Endothelial cell of umbilical vein (primary cell): Measurements from ENCODE around the gene GSN. TPM values are rescaled to one million over a fixed set of nuclear protein-coding genes. Genes with fewer than 3 reads are reported as not detected.

ENCODE experiments used
- BruUV-seq: library from RNA; stranded (reverse); fragments of 400-500 nt; replicated peaks from 2 replicates; lab custom pipeline; 2021; lab: Mats Ljungman, UMichigan
- CTCF ChIA-PET: fragments of 300-600, 350-600 bp; sonication (Branson Sonifier 250); formaldehyde crosslinking; loops from one replicate; lab custom pipeline; 2021; ENCODE audit warnings: antibody characterized with exemption, inconsistent platforms; lab: Charles Lee
- POLR2A ChIA-PET: fragments of 300-600, 350-600 bp; sonication (Branson Sonifier 250); formaldehyde crosslinking; loops from one replicate; lab custom pipeline; 2021; ENCODE audit warnings: antibody characterized with exemption, inconsistent platforms; lab: Charles Lee
- DNase-seq: peaks from one replicate; pipeline ENCODE4 v3.0.0-alpha.2; 2011; ENCODE audit warnings: low read depth, low spot score
- FAIRE-seq: peaks from 2 replicates; lab custom pipeline; 2011; peaks lifted over from hg19 to GRCh38; lab: Jason Lieb, UNC
- H2AFZ ChIP-seq: 2 replicates; pipeline ENCODE4 v1.6.0; 2012; ENCODE audit warnings: low read depth, low read length, control low read depth, inconsistent platforms
- H3K27ac ChIP-seq: 2 replicates; pipeline ENCODE4 v1.5.1; 2011; ENCODE audit warnings: low read depth, mild to moderate bottlenecking, control low read depth, low read length, moderate library complexity; ENCODE audit not compliant: insufficient read depth
- H3K27me3 ChIP-seq, 2 experiments: 2 replicates each; pipeline versions ENCODE4 v1.6.0 to v1.6.1; 2011; ENCODE audit warnings: low read length in 2 of 2, mixed read lengths in 1 of 2; ENCODE audit not compliant: control insufficient read depth in 2 of 2, insufficient read depth in 2 of 2
- H3K36me3 ChIP-seq, 2 experiments: 2 replicates in 1 of 2; 3 replicates in 1 of 2; pipeline ENCODE4 v1.5.1; 2011; ENCODE audit warnings: low read length in 2 of 2, mild to moderate bottlenecking in 1 of 2, moderate library complexity in 1 of 2; ENCODE audit not compliant: control insufficient read depth in 2 of 2, insufficient read depth in 2 of 2; ENCODE audit errors: extremely low read depth in 1 of 2
- H3K4me1 ChIP-seq: 3 replicates; pipeline ENCODE4 v1.5.1; 2011; ENCODE audit warnings: mild to moderate bottlenecking, low read length; ENCODE audit not compliant: control insufficient read depth, insufficient read depth; ENCODE audit errors: extremely low read depth
- H3K4me2 ChIP-seq: 2 replicates; pipeline ENCODE4 v1.6.1; 2011; ENCODE audit warnings: low read length, control low read depth, mixed read lengths; ENCODE audit not compliant: insufficient read depth
- H3K4me3 ChIP-seq, 3 experiments: fragments of 200-600 bp in 1 of 3; sonication (generic), shearing (Covaris generic) in 1 of 3; replicated peaks in 1 of 3; 2 replicates each; pipeline ENCODE4 v1.5.1; 2011 to 2016; ENCODE audit warnings: control low read depth in 3 of 3, low read length in 3 of 3, mild to moderate bottlenecking in 2 of 3, inconsistent platforms in 1 of 3, low read depth in 1 of 3, moderate library complexity in 1 of 3; ENCODE audit not compliant: insufficient read depth in 1 of 3
- H3K79me2 ChIP-seq: 2 replicates; pipeline ENCODE4 v1.6.0; 2012; ENCODE audit warnings: low read length, inconsistent platforms; ENCODE audit not compliant: control insufficient read depth, insufficient read depth
- H3K9ac ChIP-seq: replicated peaks from 2 replicates; pipeline ENCODE3; 2011; ENCODE audit warnings: low read length, control low read depth; ENCODE audit not compliant: insufficient read depth; ENCODE audit errors: extremely low read depth
- H3K9me1 ChIP-seq: replicated peaks from 3 replicates; pipeline ENCODE4 v1.6.0; 2011; ENCODE audit warnings: mild to moderate bottlenecking, low read length; ENCODE audit not compliant: control insufficient read depth, insufficient read depth; ENCODE audit errors: extremely low read depth
- H3K9me3 ChIP-seq: replicated peaks from 2 replicates; pipeline ENCODE4 v1.5.1; 2012; ENCODE audit warnings: low read length, inconsistent platforms; ENCODE audit not compliant: control insufficient read depth, insufficient read depth
- H4K20me1 ChIP-seq: replicated peaks from 2 replicates; pipeline ENCODE3; 2011; ENCODE audit warnings: mild to moderate bottlenecking, low read length; ENCODE audit not compliant: control insufficient read depth, insufficient read depth; ENCODE audit errors: extremely low read depth
- CTCF ChIP-seq, 2 donors: IDR thresholded peaks; 1 replicate in 1 of 2; 2 replicates in 1 of 2; pipeline ENCODE4 v1.5.1; 2011; ENCODE audit warnings: low read length in 2 of 2, mild to moderate bottlenecking in 2 of 2, moderate library complexity in 2 of 2, control low read depth in 1 of 2, inconsistent platforms in 1 of 2, low read depth in 1 of 2; ENCODE audit not compliant: insufficient read depth in 1 of 2; ENCODE audit errors: extremely low read depth in 1 of 2
- EZH2 ChIP-seq: IDR thresholded peaks from 2 replicates; pipeline ENCODE4 v1.6.1; 2012; ENCODE audit warnings: borderline replicate concordance, low read depth, mild to moderate bottlenecking, moderate library complexity, low read length, inconsistent platforms; ENCODE audit not compliant: severe bottlenecking
- FOS ChIP-seq: IDR thresholded peaks from 2 replicates; pipeline ENCODE4 v1.6.1; 2011; ENCODE audit warnings: mild to moderate bottlenecking, low read length, moderate library complexity, borderline replicate concordance; ENCODE audit not compliant: insufficient read depth
- GATA2 ChIP-seq: IDR thresholded peaks from 2 replicates; pipeline ENCODE4 v1.7.0; 2011; ENCODE audit warnings: low read depth, mild to moderate bottlenecking, moderate library complexity, mixed read lengths, low read length; ENCODE audit not compliant: insufficient read length, insufficient read depth
- JUN ChIP-seq: IDR thresholded peaks from 2 replicates; pipeline ENCODE4 v1.6.1; 2011; ENCODE audit warnings: borderline replicate concordance, low read depth; ENCODE audit not compliant: insufficient read length, insufficient read depth
- MAX ChIP-seq: IDR thresholded peaks from 2 replicates; pipeline ENCODE4 v1.6.1; 2011; ENCODE audit not compliant: insufficient read depth, insufficient read length
- MYC ChIP-seq: IDR thresholded peaks from one replicate; pipeline ENCODE4 v1.6.1; 2011; ENCODE audit warnings: mild to moderate bottlenecking, low read depth, low read length
- POLR2A ChIP-seq: IDR thresholded peaks from 2 replicates; pipeline ENCODE4 v1.6.1; 2012; ENCODE audit warnings: low read depth, mild to moderate bottlenecking, control low read depth, low read length
- POLR2AphosphoS5 ChIP-seq: IDR thresholded peaks from 2 replicates; pipeline ENCODE4 v1.6.1; 2012; ENCODE audit warnings: low read depth, mild to moderate bottlenecking, control low read depth, low read length, moderate library complexity; ENCODE audit not compliant: insufficient read depth
- dilution Hi-C: fragments of 300-500 bp; cut with MboI; formaldehyde crosslinking; loops from one replicate; pipeline ENCODE4 v1.15.0; 2019; ENCODE audit warnings: low sequenced_read_pairs; ENCODE audit not compliant: extremely low pct_ligation_motif_present
- intact Hi-C: fragments of 100-400 bp; cut with micrococcal nuclease; formaldehyde crosslinking; loops from one replicate; pipeline ENCODE4 v1.10.0; 2022
- polyA plus RNA-seq, 4 experiments: library from polyadenylated mRNA; depleted of rRNA in 3 of 4; stranded (reverse) in 3 of 4; unstranded in 1 of 4; fragments of >200 nt; gene quantifications; 2 replicates each; pipeline versions ENCODE4 v1.2.1 to v1.2.3, GENCODE V29; 2011 to 2012; ENCODE audit warnings: missing spikeins in 1 of 4
- total RNA-seq: library from RNA; stranded (reverse); gene quantifications from 2 replicates; pipeline ENCODE4 v1.2.3, GENCODE V29; 2021

GSN gene
- total and polyA plus RNA-seq, 2 donors (not counting 3 experiments of a cell fraction or from before 2014, with no cell fraction given), result 130 to 232 TPM

GRCh38 chr9:121272401-121272948 lies 4.5 kb downstream of the GSN start:
- no peaks in the 10 kb centered on the region for H3K79me2 ChIP-seq
- no peak for DNase-seq
- H3K9ac ChIP-seq, result no peak overlapping the region
- no peaks in the 10 kb centered on the region for H4K20me1 ChIP-seq
- no peak overlapping the region for H3K4me2 ChIP-seq
- no peak for FAIRE-seq
- H3K9me1 ChIP-seq, result no peaks in the 10 kb centered on the region
- BruUV-seq, result no TSS peak
- H2AFZ ChIP-seq, result no peak overlapping the region
- no peaks in the 10 kb centered on the region for H3K36me3 ChIP-seq
- H3K4me1 ChIP-seq, result peaks cover 20% of the 10 kb centered on the region
- dilution Hi-C loops, result no loop called here
- no peaks in the 10 kb centered on the region for H3K9me3 ChIP-seq
- CTCF ChIA-PET, result interaction anchor here (0.6 to 1.9 kb wide), 4 partner anchors 15 to 104 kb away, joined by 3 to 8 read pairs (median 3); no protein-coding TSS in a partner anchor
- POLR2A ChIA-PET, result no interaction called here
- no peaks in the 10 kb centered on the region for H3K27me3 ChIP-seq
- intact Hi-C loops, result no loop called here
- TF ChIP-seq MAX (no peak), MYC (no peak), EZH2 (no peak)
- no peak overlapping the region for H3K27ac ChIP-seq
- H3K4me3 ChIP-seq, result no peak overlapping the region

- POLR2A ChIA-PET, result no interaction called here
- H3K27ac ChIP-seq, result no peak overlapping the region
- no peak for DNase-seq
- no peaks in the 10 kb centered on the region for H3K9me3 ChIP-seq
- dilution Hi-C loops (no loop called here), intact Hi-C loops (no loop called here)
- no peaks in the 10 kb centered on the region for H4K20me1 ChIP-seq
- H3K9ac ChIP-seq, result no peak overlapping the region
- no peak for TF ChIP-seq JUN
- TF ChIP-seq MYC, result no peak
- TF ChIP-seq MAX, result no peak
- no peak for TF ChIP-seq POLR2AphosphoS5
- no peak for TF ChIP-seq EZH2
- no peak for TF ChIP-seq FOS
- no peak for TF ChIP-seq CTCF (IDR thresholded peaks at IDR 0.05; ENCODE audit: extremely low read depth in 1 of 2, insufficient read depth in 1 of 2, low read depth in 1 of 2, low read length in 2 of 2)
- no peak for TF ChIP-seq POLR2A
- TF ChIP-seq GATA2, result no peak
- H3K4me2 ChIP-seq, result no peak overlapping the region
- peaks cover 27% of the 10 kb centered on the region for H3K4me1 ChIP-seq
- no peak overlapping the region for H3K4me3 ChIP-seq
- no peaks in the 10 kb centered on the region for H3K9me1 ChIP-seq
- no peaks in the 10 kb centered on the region for H3K79me2 ChIP-seq
- no peaks in the 10 kb centered on the region for H3K36me3 ChIP-seq
- no peak for FAIRE-seq
- no TSS peak for BruUV-seq
- CTCF ChIA-PET, result interaction anchor here (0.6 to 1.9 kb wide), 3 partner anchors 14 to 60 kb away, joined by 3 to 8 read pairs (median 3); no protein-coding TSS in a partner anchor
- no peak overlapping the region for H2AFZ ChIP-seq
- no peaks in the 10 kb centered on the region for H3K27me3 ChIP-seq
Observed at GRCh38 chr9:121273064-121273775, 5.3 kb downstream of the GSN start.
